HEK293 (cell line): ENCODE data around the gene FAF2.

ENCODE experiments used
- CTCF ChIA-PET: fragments of 350-600 bp; formaldehyde crosslinking; extraction: SDS; loops from one replicate; lab custom pipeline; 2021; ENCODE audit warnings: antibody characterized with exemption; lab: Yijun Ruan, JAX
- POLR2A ChIA-PET: fragments of 300-600 bp; formaldehyde crosslinking; extraction: SDS; loops from one replicate; lab custom pipeline; 2020; ENCODE audit warnings: antibody characterized with exemption, inconsistent platforms; lab: Yijun Ruan, JAX
- H3K27ac ChIP-seq: fragments of 200-500 bp; sonication (Bioruptor generic); 2 replicates; pipeline ENCODE4 v1.5.1; 2014; ENCODE audit warnings: low read depth, low read length, control low read depth, inconsistent platforms; ENCODE audit errors: extremely low read depth
- H3K36me3 ChIP-seq, 2 experiments: fragments of 200-500 bp in 1 of 2; sonication (Bioruptor generic) in 1 of 2; 1 replicate in 1 of 2; 2 replicates in 1 of 2; pipeline ENCODE4 v1.5.1; 2014 to 2017; ENCODE audit warnings: inconsistent platforms in 2 of 2, low read length in 2 of 2; ENCODE audit not compliant: control insufficient read depth in 2 of 2, insufficient read depth in 1 of 2
- H3K4me1 ChIP-seq: fragments of 200-500 bp; sonication (Bioruptor generic); 2 replicates; pipeline ENCODE4 v1.5.1; 2014; ENCODE audit warnings: mild to moderate bottlenecking, low read length, inconsistent platforms; ENCODE audit not compliant: control insufficient read depth, insufficient read depth
- H3K4me3 ChIP-seq: 2 replicates; pipeline ENCODE4 v1.5.1; 2011; ENCODE audit warnings: low read depth, mild to moderate bottlenecking, control low read depth, low read length, moderate library complexity
- H3K9me3 ChIP-seq: fragments of 200-500 bp; sonication (Bioruptor generic); 2 replicates; pipeline ENCODE4 v1.5.1; 2014; ENCODE audit warnings: low read depth, low read length, inconsistent platforms; ENCODE audit not compliant: control insufficient read depth, insufficient read depth
- INSM2 ChIP-seq: fragments of 450-650 bp; formaldehyde crosslinking; IDR thresholded peaks from 2 replicates; pipeline ENCODE4 v1.5.1; 2016; ENCODE audit warnings: missing biosample characterization, missing genetic modification characterization
- ZBTB20 ChIP-seq: fragments of 450-650 bp; formaldehyde crosslinking; IDR thresholded peaks from 2 replicates; pipeline ENCODE4 v1.5.1; 2016; ENCODE audit warnings: missing biosample characterization, missing genetic modification characterization
- ZBTB6 ChIP-seq: fragments of 450-650 bp; formaldehyde crosslinking; IDR thresholded peaks from 2 replicates; pipeline ENCODE4 v1.5.1; 2017; ENCODE audit warnings: missing biosample characterization, missing genetic modification characterization
- ZBTB8A ChIP-seq: fragments of 450-650 bp; formaldehyde crosslinking; IDR thresholded peaks from 2 replicates; pipeline ENCODE4 v1.5.1; 2016; ENCODE audit warnings: missing biosample characterization, missing genetic modification characterization
- ZEB2 ChIP-seq: fragments of 450-650 bp; formaldehyde crosslinking; IDR thresholded peaks from 2 replicates; pipeline ENCODE4 v1.5.1; 2016; ENCODE audit warnings: missing biosample characterization, missing genetic modification characterization
- ZFP3 ChIP-seq: fragments of 450-650 bp; formaldehyde crosslinking; IDR thresholded peaks from 2 replicates; pipeline ENCODE4 v1.5.1; 2016; ENCODE audit warnings: low read depth, missing biosample characterization, missing genetic modification characterization
- ZNF132 ChIP-seq: fragments of 450-650 bp; formaldehyde crosslinking; IDR thresholded peaks from 2 replicates; pipeline ENCODE4 v1.5.1; 2017; ENCODE audit warnings: missing biosample characterization, missing genetic modification characterization, borderline replicate concordance
- ZNF174 ChIP-seq: fragments of 450-650 bp; formaldehyde crosslinking; IDR thresholded peaks from 2 replicates; pipeline ENCODE4 v1.5.0; 2017; ENCODE audit warnings: missing biosample characterization, mild to moderate bottlenecking, missing genetic modification characterization
- ZNF19 ChIP-seq: fragments of 450-650 bp; formaldehyde crosslinking; IDR thresholded peaks from 2 replicates; pipeline ENCODE4; 2016; ENCODE audit warnings: missing biosample characterization, missing genetic modification characterization, low read depth
- ZNF280C ChIP-seq: fragments of 450-650 bp; formaldehyde crosslinking; IDR thresholded peaks from 2 replicates; pipeline ENCODE4 v1.5.1; 2016; ENCODE audit warnings: missing biosample characterization, missing genetic modification characterization
- ZNF433 ChIP-seq: fragments of 450-650 bp; formaldehyde crosslinking; IDR thresholded peaks from 2 replicates; pipeline ENCODE4 v1.5.1; 2016; ENCODE audit warnings: missing biosample characterization, missing genetic modification characterization, low read depth
- ZNF561 ChIP-seq: fragments of 450-650 bp; IDR thresholded peaks from 2 replicates; pipeline ENCODE4 v1.5.1; 2018; ENCODE audit warnings: missing biosample characterization, missing genetic modification characterization, borderline replicate concordance
- ZNF610 ChIP-seq: fragments of 450-650 bp; formaldehyde crosslinking; IDR thresholded peaks from 2 replicates; pipeline ENCODE4 v1.5.1; 2016; ENCODE audit warnings: missing biosample characterization, missing genetic modification characterization, borderline replicate concordance
- ZNF830 ChIP-seq: fragments of 450-650 bp; IDR thresholded peaks from 2 replicates; pipeline ENCODE4 v1.5.0; 2018; ENCODE audit warnings: missing biosample characterization, missing genetic modification characterization, low read depth, mild to moderate bottlenecking, moderate library complexity
- TF ChIP-seq, protein P1 (sequence below): fragments of 450-650 bp; formaldehyde crosslinking; IDR thresholded peaks from 2 replicates; pipeline ENCODE4 v1.5.1; 2016; ENCODE audit warnings: missing biosample characterization, missing genetic modification characterization, borderline replicate concordance

The FAF2 gene

GRCh38 chr5:176491101-176491502 is 42.9 kb downstream of the FAF2 start:
- Histone ChIP-seq H3K9me3 (no peaks in the 10 kb centered on the region), H3K4me1 (no peaks in the 10 kb centered on the region), H3K27ac (no peak overlapping the region), H3K36me3 (peaks cover 62 to 87% of the 10 kb centered on the region in 2 experiments), H3K4me3 (no peak overlapping the region)
- POLR2A ChIA-PET, result no interaction called here
- CTCF ChIA-PET, result interaction anchor here (1.0 kb wide), 1 partner anchor 45 kb away, joined by 3 read pairs; no protein-coding TSS in a partner anchor
- no peak for TF ChIP-seq ZNF830
- no peak for TF ChIP-seq ZNF610 (tag by site-specific recombination)
- no peak for TF ChIP-seq ZEB2 (tag by site-specific recombination)
- TF ChIP-seq ZNF19 (tag by site-specific recombination), result no peak
- TF ChIP-seq ZNF561 (tag by site-specific recombination), result no peak
- no peak for TF ChIP-seq ZFP3 (tag by site-specific recombination)
- no peak for TF ChIP-seq ZBTB8A
- TF ChIP-seq ZBTB20, result no peak
- no peak for TF ChIP-seq ZBTB6 (tag by site-specific recombination)
- no peak for TF ChIP-seq INSM2 (tag by site-specific recombination)
- no peak for TF ChIP-seq ZNF132
- no peak for TF ChIP-seq ZNF433 (tag by site-specific recombination)
- TF ChIP-seq ZNF174 (tag by site-specific recombination), result no peak

- POLR2A ChIA-PET, result no interaction called here
- CTCF ChIA-PET, result interaction anchor here (1.0 kb wide), 1 partner anchor 44 kb away, joined by 3 read pairs; no protein-coding TSS in a partner anchor
- Histone ChIP-seq H3K36me3 (peaks cover 69 to 87% of the 10 kb centered on the region in 2 experiments), H3K27ac (no peak overlapping the region), H3K9me3 (no peaks in the 10 kb centered on the region), H3K4me3 (no peak overlapping the region), H3K4me1 (no peaks in the 10 kb centered on the region)
- TF ChIP-seq, protein P1, sequence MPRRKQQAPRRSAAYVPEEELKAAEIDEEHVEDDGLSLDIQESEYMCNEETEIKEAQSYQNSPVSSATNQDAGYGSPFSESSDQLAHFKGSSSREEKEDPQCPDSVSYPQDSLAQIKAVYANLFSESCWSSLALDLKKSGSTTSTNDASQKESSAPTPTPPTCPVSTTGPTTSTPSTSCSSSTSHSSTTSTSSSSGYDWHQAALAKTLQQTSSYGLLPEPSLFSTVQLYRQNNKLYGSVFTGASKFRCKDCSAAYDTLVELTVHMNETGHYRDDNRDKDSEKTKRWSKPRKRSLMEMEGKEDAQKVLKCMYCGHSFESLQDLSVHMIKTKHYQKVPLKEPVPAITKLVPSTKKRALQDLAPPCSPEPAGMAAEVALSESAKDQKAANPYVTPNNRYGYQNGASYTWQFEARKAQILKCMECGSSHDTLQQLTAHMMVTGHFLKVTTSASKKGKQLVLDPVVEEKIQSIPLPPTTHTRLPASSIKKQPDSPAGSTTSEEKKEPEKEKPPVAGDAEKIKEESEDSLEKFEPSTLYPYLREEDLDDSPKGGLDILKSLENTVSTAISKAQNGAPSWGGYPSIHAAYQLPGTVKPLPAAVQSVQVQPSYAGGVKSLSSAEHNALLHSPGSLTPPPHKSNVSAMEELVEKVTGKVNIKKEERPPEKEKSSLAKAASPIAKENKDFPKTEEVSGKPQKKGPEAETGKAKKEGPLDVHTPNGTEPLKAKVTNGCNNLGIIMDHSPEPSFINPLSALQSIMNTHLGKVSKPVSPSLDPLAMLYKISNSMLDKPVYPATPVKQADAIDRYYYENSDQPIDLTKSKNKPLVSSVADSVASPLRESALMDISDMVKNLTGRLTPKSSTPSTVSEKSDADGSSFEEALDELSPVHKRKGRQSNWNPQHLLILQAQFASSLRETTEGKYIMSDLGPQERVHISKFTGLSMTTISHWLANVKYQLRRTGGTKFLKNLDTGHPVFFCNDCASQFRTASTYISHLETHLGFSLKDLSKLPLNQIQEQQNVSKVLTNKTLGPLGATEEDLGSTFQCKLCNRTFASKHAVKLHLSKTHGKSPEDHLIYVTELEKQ (tag by site-specific recombination), result no peak
- TF ChIP-seq ZNF280C (tag by site-specific recombination), result no peak
These were observed 43.7 kb downstream of the FAF2 start for GRCh38 chr5:176491901-176492300.
